BJ (cell line): ENCODE results near the gene UBE2D1. TPM values are rescaled to one million over a fixed set of nuclear protein-coding genes. Genes with fewer than 3 reads are reported as not detected.

Experiments used
- CTCF ChIA-PET: fragments of 350-600 bp; formaldehyde crosslinking; extraction: SDS; loops from one replicate; lab custom pipeline; 2021; ENCODE audit warnings: antibody characterized with exemption, inconsistent platforms; lab: Yijun Ruan, JAX
- POLR2A ChIA-PET: fragments of 300-600 bp; sonication (Branson Sonifier 250); formaldehyde crosslinking; extraction: SDS; loops from one replicate; lab custom pipeline; 2021; ENCODE audit warnings: antibody characterized with exemption; lab: Charles Lee
- DNase-seq: peaks from one replicate; pipeline ENCODE4 v3.0.0-alpha.2; 2011; ENCODE audit warnings: low read depth
- H3K27me3 ChIP-seq: 2 replicates; pipeline ENCODE4 v1.6.0; 2011; ENCODE audit warnings: low read length; ENCODE audit not compliant: control insufficient read depth, insufficient read depth
- H3K36me3 ChIP-seq: 2 replicates; pipeline ENCODE4 v1.5.1; 2011; ENCODE audit warnings: low read length; ENCODE audit not compliant: control insufficient read depth, insufficient read depth
- H3K4me3 ChIP-seq: 2 replicates; pipeline ENCODE4 v1.5.1; 2011; ENCODE audit warnings: low read depth, mild to moderate bottlenecking, control low read depth, low read length
- polyA plus RNA-seq: library from polyadenylated mRNA; depleted of rRNA; stranded (reverse); fragments of >200 nt; gene quantifications from 2 replicates; pipeline ENCODE4 v1.2.3, GENCODE V29; 2011
- TF ChIP-seq, protein P1 (sequence below): IDR thresholded peaks from 2 replicates; pipeline ENCODE4 v1.5.1; 2011; ENCODE audit warnings: low read depth, mild to moderate bottlenecking, control low read depth, inconsistent platforms, low read length, moderate library complexity; ENCODE audit not compliant: insufficient read depth

The UBE2D1 gene
- polyA plus RNA-seq, 1 experiment: 7.7 TPM

DNA sequence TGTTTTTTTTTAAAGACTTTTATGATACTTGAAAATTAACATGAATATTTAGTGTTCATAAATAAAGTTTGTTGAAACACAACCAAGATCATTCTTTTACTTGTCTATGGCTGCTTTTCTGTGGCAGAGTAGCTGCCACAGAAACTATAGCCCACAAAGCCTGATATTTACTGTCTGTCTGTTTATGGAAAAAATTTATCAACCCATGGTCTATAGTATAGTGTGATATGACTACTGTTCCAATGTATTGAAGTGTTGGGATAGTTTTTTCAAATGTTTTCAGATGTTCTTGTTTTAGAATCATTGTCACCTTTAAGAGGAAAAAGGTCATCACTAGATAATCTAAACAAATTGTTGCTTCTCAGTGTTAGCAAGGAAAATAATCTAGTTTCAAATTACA lies 61.3 kb downstream of the UBE2D1 start:
- CTCF ChIA-PET: no interaction called here
- Histone ChIP-seq H3K4me3 (no peak overlapping the region), H3K27me3 (no peaks in the 10 kb centered on the region), H3K36me3 (peaks cover 3% of the 10 kb centered on the region)
- POLR2A ChIA-PET: no interaction called here
- no peak for DNase-seq
- TF ChIP-seq, protein P1, sequence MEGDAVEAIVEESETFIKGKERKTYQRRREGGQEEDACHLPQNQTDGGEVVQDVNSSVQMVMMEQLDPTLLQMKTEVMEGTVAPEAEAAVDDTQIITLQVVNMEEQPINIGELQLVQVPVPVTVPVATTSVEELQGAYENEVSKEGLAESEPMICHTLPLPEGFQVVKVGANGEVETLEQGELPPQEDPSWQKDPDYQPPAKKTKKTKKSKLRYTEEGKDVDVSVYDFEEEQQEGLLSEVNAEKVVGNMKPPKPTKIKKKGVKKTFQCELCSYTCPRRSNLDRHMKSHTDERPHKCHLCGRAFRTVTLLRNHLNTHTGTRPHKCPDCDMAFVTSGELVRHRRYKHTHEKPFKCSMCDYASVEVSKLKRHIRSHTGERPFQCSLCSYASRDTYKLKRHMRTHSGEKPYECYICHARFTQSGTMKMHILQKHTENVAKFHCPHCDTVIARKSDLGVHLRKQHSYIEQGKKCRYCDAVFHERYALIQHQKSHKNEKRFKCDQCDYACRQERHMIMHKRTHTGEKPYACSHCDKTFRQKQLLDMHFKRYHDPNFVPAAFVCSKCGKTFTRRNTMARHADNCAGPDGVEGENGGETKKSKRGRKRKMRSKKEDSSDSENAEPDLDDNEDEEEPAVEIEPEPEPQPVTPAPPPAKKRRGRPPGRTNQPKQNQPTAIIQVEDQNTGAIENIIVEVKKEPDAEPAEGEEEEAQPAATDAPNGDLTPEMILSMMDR: no peak

DNA sequence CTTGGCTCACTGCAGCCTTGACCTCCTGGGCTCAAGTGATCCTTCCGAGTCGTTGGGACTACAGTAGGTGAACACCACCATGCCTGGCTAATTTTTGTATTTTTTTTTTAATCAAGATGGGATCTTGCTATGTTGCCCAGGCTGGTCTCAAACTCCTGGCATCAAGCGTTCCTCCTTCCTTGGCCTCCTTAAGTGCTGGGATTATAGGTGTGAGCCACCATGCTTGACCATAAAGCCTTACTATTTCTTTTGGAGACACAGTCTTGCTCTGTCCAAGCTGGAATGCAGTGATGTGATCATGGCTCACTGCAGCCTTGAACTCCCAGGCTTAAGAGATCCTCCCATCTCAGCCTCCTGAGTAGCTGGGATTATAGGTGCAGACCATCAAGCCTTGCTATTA lies 63.0 kb downstream of the UBE2D1 start:
- H3K27me3 ChIP-seq: no peaks in the 10 kb centered on the region
- TF ChIP-seq, protein P1: no peak
- no peak overlapping the region for H3K4me3 ChIP-seq
- CTCF ChIA-PET: interaction anchor here (1.3 to 2.0 kb wide), 2 partner anchors 12 to 97 kb away, joined by 4 to 7 read pairs; no protein-coding TSS in a partner anchor
- DNase-seq: no peak
- H3K36me3 ChIP-seq: no peaks in the 10 kb centered on the region
- POLR2A ChIA-PET: no interaction called here

DNA sequence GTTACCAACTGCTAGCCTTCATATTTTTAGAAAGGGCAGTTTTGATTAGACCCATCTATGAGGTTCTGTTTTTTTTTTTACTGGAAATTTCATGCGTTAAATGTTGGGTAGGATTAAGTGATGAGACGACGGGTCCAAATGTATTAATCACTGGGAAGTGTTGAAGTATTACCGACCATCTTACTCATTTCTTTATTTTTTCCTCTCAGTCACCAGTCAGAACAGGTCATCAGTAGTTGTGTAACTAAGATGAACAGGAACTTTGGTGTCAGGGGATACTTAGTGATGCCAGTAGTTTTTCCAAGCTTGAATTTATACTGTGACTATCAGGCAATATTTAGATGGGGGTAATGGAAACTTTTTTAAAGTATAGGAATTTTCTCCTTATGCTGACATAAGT lies 64.6 kb downstream of the UBE2D1 start:
- TF ChIP-seq, protein P1: no peak
- Histone ChIP-seq H3K27me3 (no peaks in the 10 kb centered on the region), H3K36me3 (no peaks in the 10 kb centered on the region), H3K4me3 (no peak overlapping the region)
- ChIA-PET POLR2A (no interaction called here), CTCF (interaction anchor here (0.7 to 1.5 kb wide), 4 partner anchors 8 to 556 kb away, joined by 3 read pairs; no protein-coding TSS in a partner anchor)
- no peak for DNase-seq

DNA sequence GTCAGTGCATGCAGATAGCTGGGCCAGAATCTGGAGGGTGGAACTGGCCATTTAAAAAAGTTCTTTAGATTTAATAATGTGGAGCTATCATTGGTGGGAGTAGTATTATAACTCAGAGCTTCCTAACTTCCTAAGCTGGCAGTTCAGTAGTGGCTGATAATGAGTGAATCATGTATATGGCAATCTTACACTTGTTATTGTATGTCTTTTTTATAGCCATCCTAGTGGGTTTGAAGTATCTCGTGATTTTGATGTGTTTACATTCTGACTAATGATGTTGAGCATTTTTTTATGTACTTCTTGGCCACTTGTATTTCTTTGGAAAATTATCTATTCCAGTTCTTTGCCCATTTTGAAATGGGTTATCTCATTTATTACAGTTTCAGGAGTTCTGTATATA lies 65.8 kb downstream of the UBE2D1 start:
- ChIA-PET POLR2A (interaction anchor here (0.7 kb wide), 1 partner anchor 16 kb away, joined by 17 read pairs; the partner anchor contains the start of gene TFAM), CTCF (interaction anchor here (0.7 to 1.3 kb wide), 3 partner anchors 10 to 225 kb away, joined by 3 to 4 read pairs (median 3); no protein-coding TSS in a partner anchor)
- no peak for DNase-seq
- Histone ChIP-seq H3K27me3 (no peaks in the 10 kb centered on the region), H3K4me3 (no peak overlapping the region), H3K36me3 (no peaks in the 10 kb centered on the region)
- TF ChIP-seq, protein P1: no peak

DNA sequence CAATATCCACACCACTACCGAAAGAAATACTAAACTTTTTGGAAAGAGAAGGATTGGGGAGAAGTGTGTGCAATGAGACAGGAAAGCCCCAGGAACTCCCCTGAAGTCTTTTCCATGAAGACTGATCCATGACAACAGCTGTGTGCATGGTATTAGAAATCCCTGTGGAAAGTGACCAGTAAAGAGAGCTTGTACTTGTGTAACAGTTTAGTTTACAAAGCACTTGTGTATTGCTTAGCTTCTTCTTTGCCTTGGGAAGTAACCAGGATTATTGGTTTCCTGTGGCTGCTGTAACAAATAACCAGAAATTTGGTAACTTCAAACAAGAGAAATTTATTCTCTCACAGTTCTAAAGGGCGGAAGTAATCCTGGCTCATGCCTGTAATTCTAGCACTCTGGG lies 69.2 kb downstream of the UBE2D1 start:
- POLR2A ChIA-PET: no interaction called here
- Histone ChIP-seq H3K27me3 (no peaks in the 10 kb centered on the region), H3K4me3 (no peak overlapping the region), H3K36me3 (no peaks in the 10 kb centered on the region)
- TF ChIP-seq, protein P1: no peak
- CTCF ChIA-PET: interaction anchor here (1.1 to 1.3 kb wide), 2 partner anchors 127 to 186 kb away, joined by 3 read pairs; no protein-coding TSS in a partner anchor
- DNase-seq: no peak
